Panc1 (cell line): ENCODE results near the gene VASP.

Source experiments
- CTCF ChIP-seq: fragments of 450-650 bp; IDR thresholded peaks from 2 replicates; pipeline ENCODE4 v1.5.1; 2017; ENCODE audit warnings: mild to moderate bottlenecking
- POLR2AphosphoS5 ChIP-seq: IDR thresholded peaks from 2 replicates; pipeline ENCODE4 v1.6.1; 2012; ENCODE audit warnings: mild to moderate bottlenecking, low read depth, low read length, moderate library complexity
- SIN3A ChIP-seq: IDR thresholded peaks from 2 replicates; pipeline ENCODE4 v1.6.1; 2012; ENCODE audit warnings: low read depth, mild to moderate bottlenecking, low read length, moderate library complexity, borderline replicate concordance; ENCODE audit not compliant: insufficient read depth
- TCF7L2 ChIP-seq: IDR thresholded peaks from 2 replicates; pipeline ENCODE4 v1.6.1; 2011; ENCODE audit warnings: mild to moderate bottlenecking, low read depth, low read length, inconsistent platforms
- TF ChIP-seq, protein P1 (sequence below), 2 experiments: IDR thresholded peaks; 2 replicates each; pipeline ENCODE4 v1.6.1; 2011 to 2012; ENCODE audit warnings: low read depth in 2 of 2, control low read depth in 1 of 2, low read length in 1 of 2, mild to moderate bottlenecking in 1 of 2, moderate library complexity in 1 of 2; ENCODE audit not compliant: insufficient read depth in 1 of 2

DNA sequence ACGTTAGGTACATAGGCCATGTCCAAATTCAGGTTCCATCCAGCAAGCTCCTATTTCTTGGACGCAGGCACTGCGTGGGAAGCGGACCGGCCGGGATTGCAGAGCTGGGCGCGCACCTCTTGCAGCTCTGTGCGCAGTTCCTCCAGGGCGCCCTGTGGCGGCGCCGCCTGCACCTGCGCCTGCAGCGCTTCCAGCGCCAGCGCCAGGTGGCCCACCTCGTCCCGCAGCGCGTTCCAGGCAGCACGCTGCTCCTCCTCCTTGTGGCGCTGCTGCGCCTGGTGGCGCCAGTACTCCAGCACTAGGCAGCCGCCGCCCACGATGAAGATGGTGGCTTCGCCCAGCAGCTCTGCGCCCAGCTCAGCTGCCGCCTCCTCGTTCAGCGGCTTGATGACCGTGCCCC is 46.2 kb downstream of the VASP start:
- TF ChIP-seq CTCF = no peak
- no peak for TF ChIP-seq POLR2AphosphoS5
- TF ChIP-seq, protein P1, sequence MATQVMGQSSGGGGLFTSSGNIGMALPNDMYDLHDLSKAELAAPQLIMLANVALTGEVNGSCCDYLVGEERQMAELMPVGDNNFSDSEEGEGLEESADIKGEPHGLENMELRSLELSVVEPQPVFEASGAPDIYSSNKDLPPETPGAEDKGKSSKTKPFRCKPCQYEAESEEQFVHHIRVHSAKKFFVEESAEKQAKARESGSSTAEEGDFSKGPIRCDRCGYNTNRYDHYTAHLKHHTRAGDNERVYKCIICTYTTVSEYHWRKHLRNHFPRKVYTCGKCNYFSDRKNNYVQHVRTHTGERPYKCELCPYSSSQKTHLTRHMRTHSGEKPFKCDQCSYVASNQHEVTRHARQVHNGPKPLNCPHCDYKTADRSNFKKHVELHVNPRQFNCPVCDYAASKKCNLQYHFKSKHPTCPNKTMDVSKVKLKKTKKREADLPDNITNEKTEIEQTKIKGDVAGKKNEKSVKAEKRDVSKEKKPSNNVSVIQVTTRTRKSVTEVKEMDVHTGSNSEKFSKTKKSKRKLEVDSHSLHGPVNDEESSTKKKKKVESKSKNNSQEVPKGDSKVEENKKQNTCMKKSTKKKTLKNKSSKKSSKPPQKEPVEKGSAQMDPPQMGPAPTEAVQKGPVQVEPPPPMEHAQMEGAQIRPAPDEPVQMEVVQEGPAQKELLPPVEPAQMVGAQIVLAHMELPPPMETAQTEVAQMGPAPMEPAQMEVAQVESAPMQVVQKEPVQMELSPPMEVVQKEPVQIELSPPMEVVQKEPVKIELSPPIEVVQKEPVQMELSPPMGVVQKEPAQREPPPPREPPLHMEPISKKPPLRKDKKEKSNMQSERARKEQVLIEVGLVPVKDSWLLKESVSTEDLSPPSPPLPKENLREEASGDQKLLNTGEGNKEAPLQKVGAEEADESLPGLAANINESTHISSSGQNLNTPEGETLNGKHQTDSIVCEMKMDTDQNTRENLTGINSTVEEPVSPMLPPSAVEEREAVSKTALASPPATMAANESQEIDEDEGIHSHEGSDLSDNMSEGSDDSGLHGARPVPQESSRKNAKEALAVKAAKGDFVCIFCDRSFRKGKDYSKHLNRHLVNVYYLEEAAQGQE (IDR thresholded peaks at IDR 0.05; ENCODE audit: insufficient read depth in 1 of 2, low read depth in 2 of 2, low read length in 1 of 2) = no peak
- no peak for TF ChIP-seq SIN3A
- no peak for TF ChIP-seq TCF7L2
